Measurements from ENCODE around the gene LPIN3.
"Not testable (repeated sequence)": the region's sequence is repeated elsewhere in the genome, so short reads cannot be mapped to it uniquely, and the experiment has no call there.

The LPIN3 gene

DNA sequence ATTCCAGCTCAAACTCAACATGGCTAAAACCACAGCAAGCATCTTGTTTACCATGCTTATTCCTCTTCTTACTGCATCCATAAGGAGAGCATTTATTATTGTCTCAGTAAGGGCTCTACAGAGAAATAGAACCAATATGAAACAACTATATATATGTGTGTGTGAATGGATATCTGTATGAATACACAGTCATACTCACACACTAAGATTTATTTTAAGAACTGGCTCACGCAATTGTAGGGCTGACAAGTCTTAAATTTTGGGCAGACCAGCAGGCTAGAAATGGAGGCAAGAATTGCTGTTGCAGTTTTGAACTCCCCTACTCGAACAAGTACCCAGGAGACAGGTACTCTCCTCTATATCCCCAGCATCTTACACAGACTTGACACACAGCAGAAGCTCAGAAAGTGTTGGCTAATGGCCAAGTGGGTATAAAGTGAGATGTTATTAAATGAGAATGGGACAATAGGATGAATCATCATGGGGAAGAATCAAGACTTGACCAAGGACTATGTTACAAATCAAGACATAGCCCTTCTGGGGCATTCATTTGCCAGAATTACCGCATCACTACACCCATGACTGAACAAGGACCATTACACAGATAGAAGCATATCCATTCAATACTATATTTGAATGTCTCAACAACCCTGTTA lies 36.1 kb upstream of the LPIN3 start:
- TF ChIP-seq, protein P1, sequence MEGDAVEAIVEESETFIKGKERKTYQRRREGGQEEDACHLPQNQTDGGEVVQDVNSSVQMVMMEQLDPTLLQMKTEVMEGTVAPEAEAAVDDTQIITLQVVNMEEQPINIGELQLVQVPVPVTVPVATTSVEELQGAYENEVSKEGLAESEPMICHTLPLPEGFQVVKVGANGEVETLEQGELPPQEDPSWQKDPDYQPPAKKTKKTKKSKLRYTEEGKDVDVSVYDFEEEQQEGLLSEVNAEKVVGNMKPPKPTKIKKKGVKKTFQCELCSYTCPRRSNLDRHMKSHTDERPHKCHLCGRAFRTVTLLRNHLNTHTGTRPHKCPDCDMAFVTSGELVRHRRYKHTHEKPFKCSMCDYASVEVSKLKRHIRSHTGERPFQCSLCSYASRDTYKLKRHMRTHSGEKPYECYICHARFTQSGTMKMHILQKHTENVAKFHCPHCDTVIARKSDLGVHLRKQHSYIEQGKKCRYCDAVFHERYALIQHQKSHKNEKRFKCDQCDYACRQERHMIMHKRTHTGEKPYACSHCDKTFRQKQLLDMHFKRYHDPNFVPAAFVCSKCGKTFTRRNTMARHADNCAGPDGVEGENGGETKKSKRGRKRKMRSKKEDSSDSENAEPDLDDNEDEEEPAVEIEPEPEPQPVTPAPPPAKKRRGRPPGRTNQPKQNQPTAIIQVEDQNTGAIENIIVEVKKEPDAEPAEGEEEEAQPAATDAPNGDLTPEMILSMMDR (IDR thresholded peaks at IDR 0.05; ENCODE audit: extremely low read depth, missing control alignments) = no peak
- DNase-seq (ENCODE audit: low spot score) = no peak

GRCh38 chr20:41306061-41306727 lies 34.4 kb upstream of the LPIN3 start:
- TF ChIP-seq, protein P1 (IDR thresholded peaks at IDR 0.05; ENCODE audit: extremely low read depth, missing control alignments) = no peak
- DNase-seq (ENCODE audit: low spot score) = peak; percentile 65

- TF ChIP-seq, protein P1 (IDR thresholded peaks at IDR 0.05; ENCODE audit: extremely low read depth, missing control alignments) = no peak
- no peak for DNase-seq (ENCODE audit: low spot score)
These were observed 33.6 kb upstream of the LPIN3 start for GRCh38 chr20:41307021-41307420.

- TF ChIP-seq, protein P1 (IDR thresholded peaks at IDR 0.05; ENCODE audit: extremely low read depth, missing control alignments) = no peak
- no peak for DNase-seq (ENCODE audit: low spot score)
These were observed 32.3 kb upstream of the LPIN3 start for GRCh38 chr20:41308290-41308711.

GRCh38 chr20:41308726-41309413 lies 31.8 kb upstream of the LPIN3 start:
- DNase-seq (ENCODE audit: low spot score) = no peak

GRCh38 chr20:41309817-41310216 lies 30.8 kb upstream of the LPIN3 start:
- TF ChIP-seq, protein P1 (IDR thresholded peaks at IDR 0.05; ENCODE audit: extremely low read depth, missing control alignments) = no peak
- DNase-seq (ENCODE audit: low spot score) = no peak

More at GRCh38 chr20:41308726-41309413, 31.8 kb upstream of the LPIN3 start:
- TF ChIP-seq, protein P1 (IDR thresholded peaks at IDR 0.05; ENCODE audit: extremely low read depth, missing control alignments) = no peak

- DNase-seq (ENCODE audit: low spot score) = not testable (repeated sequence)
These were observed 28.6 kb upstream of the LPIN3 start for GRCh38 chr20:41312009-41312408.
